ENCODE results near the gene RGP1.

The RGP1 gene

DNA sequence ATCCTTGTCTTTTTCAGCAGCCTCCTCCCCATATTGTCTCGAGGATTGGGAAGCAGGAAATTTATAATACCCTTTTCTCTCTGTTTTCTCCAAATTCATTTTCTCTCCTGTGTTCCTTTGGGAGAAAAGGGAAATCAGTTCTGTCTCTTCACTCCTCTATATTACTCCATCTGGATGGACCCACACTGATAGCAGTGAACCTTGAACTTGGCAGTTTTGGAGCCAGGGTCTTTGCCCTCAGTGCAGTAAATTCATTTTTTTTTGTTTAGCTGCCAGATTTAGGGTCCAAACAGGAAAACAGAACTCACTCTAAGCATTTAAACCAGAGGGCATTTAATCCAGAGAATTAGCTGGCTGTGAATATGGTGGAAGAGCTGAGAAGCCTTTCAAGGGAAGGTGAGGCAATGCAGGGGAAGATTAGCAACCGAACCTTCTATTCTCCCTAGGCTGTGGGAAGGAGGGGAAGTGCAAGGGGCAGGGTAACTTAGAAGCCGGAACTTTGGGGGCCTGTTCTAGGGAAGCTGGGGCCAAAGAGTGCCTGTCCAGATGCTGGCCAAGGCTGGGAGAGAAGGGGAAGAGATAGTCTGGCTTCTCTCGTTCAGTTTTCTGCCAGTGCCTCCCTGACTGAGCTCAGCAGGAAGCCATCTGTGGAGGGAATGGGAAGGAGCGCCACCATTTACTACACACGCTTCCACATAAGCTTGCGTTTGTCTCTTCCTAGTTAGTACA lies 26.0 kb downstream of the RGP1 start:
- Histone ChIP-seq H3K4me1 (ENCODE audit: control insufficient read depth, insufficient read depth, low read length) (peaks cover 18% of the 10 kb centered on the region), H3K9me3 (ENCODE audit: control insufficient read depth, insufficient read depth, low read depth, low read length) (no peaks in the 10 kb centered on the region), H3K36me3 (ENCODE audit: control insufficient read depth in 2 of 2, insufficient read depth in 1 of 2, low read length in 2 of 2) (peaks cover 0 to 2% of the 10 kb centered on the region in 2 experiments; a peak in 1 of 3 replicates), H3K27ac (ENCODE audit: extremely low read depth, low read depth, low read length) (no peak overlapping the region), H3K4me3 (ENCODE audit: low read depth, low read length) (no peak overlapping the region)
- TF ChIP-seq ZNF335 (tag by site-specific recombination; conservative IDR thresholded peaks at IDR 0.05) (peak; percentile 51), ZNF561 (tag by site-specific recombination; IDR thresholded peaks at IDR 0.05; ENCODE audit: borderline replicate concordance) (no peak), ZBTB8A (tag by site-specific recombination; IDR thresholded peaks at IDR 0.05) (no peak), ZSCAN23 (tag by site-specific recombination; IDR thresholded peaks at IDR 0.05) (no peak), ZBTB48 (tag by site-specific recombination; IDR thresholded peaks at IDR 0.05) (peak; percentile 80; the same call in 1 of the 2 replicates), ZNF600 (tag by site-specific recombination; IDR thresholded peaks at IDR 0.05) (peak; percentile 43; the same call in 1 of the 2 replicates), PRDM1 (tag by site-specific recombination; IDR thresholded peaks at IDR 0.05) (peak; percentile 46; the same call in 1 of the 2 replicates), ZIC2 (tag by site-specific recombination; IDR thresholded peaks at IDR 0.05) (peak; percentile 46), IKZF3 (tag by site-specific recombination; IDR thresholded peaks at IDR 0.05) (peak; percentile 33; the same call in 1 of the 2 replicates)
- POLR2A ChIA-PET = interaction anchor here (0.9 kb wide), 1 partner anchor 13 kb away, joined by 3 read pairs; no protein-coding TSS in a partner anchor
- CTCF ChIA-PET = interaction anchor here (0.6 to 6.3 kb wide), 8 partner anchors 14 to 1106 kb away, joined by 3 to 65 read pairs (median 4); no protein-coding TSS in a partner anchor

DNA sequence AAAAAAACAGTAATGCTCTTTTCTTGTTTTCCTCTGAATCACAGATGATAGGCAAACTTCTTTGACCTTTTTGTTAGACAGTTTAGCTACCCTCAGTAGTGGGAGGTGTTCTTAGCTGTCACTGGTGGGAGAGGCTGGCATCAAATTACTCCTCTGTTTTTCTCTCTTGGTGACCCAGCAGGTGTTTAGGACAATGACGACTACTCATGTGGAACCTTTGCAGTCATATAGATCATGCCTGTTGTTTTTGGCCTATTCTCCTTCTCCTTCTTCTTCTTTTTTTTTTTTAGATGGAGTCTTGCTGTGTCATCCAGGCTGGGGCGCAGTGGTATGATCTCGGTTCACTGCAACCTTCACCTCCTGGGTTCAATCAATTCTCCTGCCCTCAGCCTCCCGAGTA lies 26.9 kb downstream of the RGP1 start:
- Histone ChIP-seq H3K4me1 (ENCODE audit: control insufficient read depth, insufficient read depth, low read length) (peaks cover 12% of the 10 kb centered on the region), H3K9me3 (ENCODE audit: control insufficient read depth, insufficient read depth, low read depth, low read length) (no peaks in the 10 kb centered on the region), H3K27ac (ENCODE audit: extremely low read depth, low read depth, low read length) (no peak overlapping the region), H3K4me3 (ENCODE audit: low read depth, low read length) (no peak overlapping the region), H3K36me3 (ENCODE audit: control insufficient read depth in 2 of 2, insufficient read depth in 1 of 2, low read length in 2 of 2) (peaks cover 0 to 6% of the 10 kb centered on the region in 2 experiments; a peak in 1 of 3 replicates)
- POLR2A ChIA-PET = no interaction called here
- CTCF ChIA-PET = interaction anchor here (0.6 to 6.3 kb wide), 8 partner anchors 13 to 1107 kb away, joined by 3 to 65 read pairs (median 4); no protein-coding TSS in a partner anchor
- TF ChIP-seq, protein P1, sequence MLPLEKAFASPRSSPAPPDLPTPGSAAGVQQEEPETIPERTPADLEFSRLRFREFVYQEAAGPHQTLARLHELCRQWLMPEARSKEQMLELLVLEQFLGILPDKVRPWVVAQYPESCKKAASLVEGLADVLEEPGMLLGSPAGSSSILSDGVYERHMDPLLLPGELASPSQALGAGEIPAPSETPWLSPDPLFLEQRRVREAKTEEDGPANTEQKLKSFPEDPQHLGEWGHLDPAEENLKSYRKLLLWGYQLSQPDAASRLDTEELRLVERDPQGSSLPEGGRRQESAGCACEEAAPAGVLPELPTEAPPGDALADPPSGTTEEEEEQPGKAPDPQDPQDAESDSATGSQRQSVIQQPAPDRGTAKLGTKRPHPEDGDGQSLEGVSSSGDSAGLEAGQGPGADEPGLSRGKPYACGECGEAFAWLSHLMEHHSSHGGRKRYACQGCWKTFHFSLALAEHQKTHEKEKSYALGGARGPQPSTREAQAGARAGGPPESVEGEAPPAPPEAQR (tag by site-specific recombination; IDR thresholded peaks at IDR 0.05) = no peak
- TF ChIP-seq SP2 (tag by site-specific recombination; IDR thresholded peaks at IDR 0.05) (no peak), ZXDB (tag by site-specific recombination; IDR thresholded peaks at IDR 0.05) (0 out of 2 replicates have a peak, but pooled peaks have one; percentile 15), ZNF629 (tag by site-specific recombination; IDR thresholded peaks at IDR 0.05) (peak; percentile 80), ZIC2 (tag by site-specific recombination; IDR thresholded peaks at IDR 0.05) (peak; percentile 87), ZNF157 (tag by site-specific recombination; IDR thresholded peaks at IDR 0.05) (no peak), SP7 (tag by site-specific recombination; IDR thresholded peaks at IDR 0.05) (peak; percentile 75), ZNF146 (tag by site-specific recombination; IDR thresholded peaks at IDR 0.05) (no peak), KLF8 (tag by site-specific recombination; IDR thresholded peaks at IDR 0.05) (peak; percentile 53; the same call in 1 of the 2 replicates), WT1 (tag by site-specific recombination; IDR thresholded peaks at IDR 0.05) (peak; percentile 78), ZNF211 (tag by site-specific recombination; IDR thresholded peaks at IDR 0.05; ENCODE audit: low read depth) (no peak), ZNF416 (tag by site-specific recombination; IDR thresholded peaks at IDR 0.05) (no peak), ZNF473 (tag by site-specific recombination; IDR thresholded peaks at IDR 0.05) (no peak), ZNF155 (tag by site-specific recombination; IDR thresholded peaks at IDR 0.05) (no peak), ZFP37 (tag by site-specific recombination; IDR thresholded peaks at IDR 0.05) (no peak)
- TF ChIP-seq, protein P2, sequence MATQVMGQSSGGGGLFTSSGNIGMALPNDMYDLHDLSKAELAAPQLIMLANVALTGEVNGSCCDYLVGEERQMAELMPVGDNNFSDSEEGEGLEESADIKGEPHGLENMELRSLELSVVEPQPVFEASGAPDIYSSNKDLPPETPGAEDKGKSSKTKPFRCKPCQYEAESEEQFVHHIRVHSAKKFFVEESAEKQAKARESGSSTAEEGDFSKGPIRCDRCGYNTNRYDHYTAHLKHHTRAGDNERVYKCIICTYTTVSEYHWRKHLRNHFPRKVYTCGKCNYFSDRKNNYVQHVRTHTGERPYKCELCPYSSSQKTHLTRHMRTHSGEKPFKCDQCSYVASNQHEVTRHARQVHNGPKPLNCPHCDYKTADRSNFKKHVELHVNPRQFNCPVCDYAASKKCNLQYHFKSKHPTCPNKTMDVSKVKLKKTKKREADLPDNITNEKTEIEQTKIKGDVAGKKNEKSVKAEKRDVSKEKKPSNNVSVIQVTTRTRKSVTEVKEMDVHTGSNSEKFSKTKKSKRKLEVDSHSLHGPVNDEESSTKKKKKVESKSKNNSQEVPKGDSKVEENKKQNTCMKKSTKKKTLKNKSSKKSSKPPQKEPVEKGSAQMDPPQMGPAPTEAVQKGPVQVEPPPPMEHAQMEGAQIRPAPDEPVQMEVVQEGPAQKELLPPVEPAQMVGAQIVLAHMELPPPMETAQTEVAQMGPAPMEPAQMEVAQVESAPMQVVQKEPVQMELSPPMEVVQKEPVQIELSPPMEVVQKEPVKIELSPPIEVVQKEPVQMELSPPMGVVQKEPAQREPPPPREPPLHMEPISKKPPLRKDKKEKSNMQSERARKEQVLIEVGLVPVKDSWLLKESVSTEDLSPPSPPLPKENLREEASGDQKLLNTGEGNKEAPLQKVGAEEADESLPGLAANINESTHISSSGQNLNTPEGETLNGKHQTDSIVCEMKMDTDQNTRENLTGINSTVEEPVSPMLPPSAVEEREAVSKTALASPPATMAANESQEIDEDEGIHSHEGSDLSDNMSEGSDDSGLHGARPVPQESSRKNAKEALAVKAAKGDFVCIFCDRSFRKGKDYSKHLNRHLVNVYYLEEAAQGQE (tag by site-specific recombination; IDR thresholded peaks at IDR 0.05) = no peak
- TF ChIP-seq, protein P3, sequence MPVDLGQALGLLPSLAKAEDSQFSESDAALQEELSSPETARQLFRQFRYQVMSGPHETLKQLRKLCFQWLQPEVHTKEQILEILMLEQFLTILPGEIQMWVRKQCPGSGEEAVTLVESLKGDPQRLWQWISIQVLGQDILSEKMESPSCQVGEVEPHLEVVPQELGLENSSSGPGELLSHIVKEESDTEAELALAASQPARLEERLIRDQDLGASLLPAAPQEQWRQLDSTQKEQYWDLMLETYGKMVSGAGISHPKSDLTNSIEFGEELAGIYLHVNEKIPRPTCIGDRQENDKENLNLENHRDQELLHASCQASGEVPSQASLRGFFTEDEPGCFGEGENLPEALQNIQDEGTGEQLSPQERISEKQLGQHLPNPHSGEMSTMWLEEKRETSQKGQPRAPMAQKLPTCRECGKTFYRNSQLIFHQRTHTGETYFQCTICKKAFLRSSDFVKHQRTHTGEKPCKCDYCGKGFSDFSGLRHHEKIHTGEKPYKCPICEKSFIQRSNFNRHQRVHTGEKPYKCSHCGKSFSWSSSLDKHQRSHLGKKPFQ (tag by site-specific recombination; IDR thresholded peaks at IDR 0.05) = no peak
- TF ChIP-seq, protein P4, sequence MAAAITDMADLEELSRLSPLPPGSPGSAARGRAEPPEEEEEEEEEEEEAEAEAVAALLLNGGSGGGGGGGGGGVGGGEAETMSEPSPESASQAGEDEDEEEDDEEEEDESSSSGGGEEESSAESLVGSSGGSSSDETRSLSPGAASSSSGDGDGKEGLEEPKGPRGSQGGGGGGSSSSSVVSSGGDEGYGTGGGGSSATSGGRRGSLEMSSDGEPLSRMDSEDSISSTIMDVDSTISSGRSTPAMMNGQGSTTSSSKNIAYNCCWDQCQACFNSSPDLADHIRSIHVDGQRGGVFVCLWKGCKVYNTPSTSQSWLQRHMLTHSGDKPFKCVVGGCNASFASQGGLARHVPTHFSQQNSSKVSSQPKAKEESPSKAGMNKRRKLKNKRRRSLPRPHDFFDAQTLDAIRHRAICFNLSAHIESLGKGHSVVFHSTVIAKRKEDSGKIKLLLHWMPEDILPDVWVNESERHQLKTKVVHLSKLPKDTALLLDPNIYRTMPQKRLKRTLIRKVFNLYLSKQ (tag by site-specific recombination; IDR thresholded peaks at IDR 0.05; ENCODE audit: borderline replicate concordance) = no peak

Measured in HEK293 (cell line).